Fibroblast of mammary gland (primary cell): ENCODE results near the gene GDF9.
"Not testable (repeated sequence)": the region's sequence is repeated elsewhere in the genome, so short reads cannot be mapped to it uniquely, and the experiment has no call there.

Experiments
- DNase-seq: peaks from one replicate; pipeline ENCODE4 v3.0.0-alpha.2; 2010; ENCODE audit warnings: low read depth
- H3K4me3 ChIP-seq: 2 replicates; pipeline ENCODE4 v1.5.1; 2011; ENCODE audit warnings: low read depth, mild to moderate bottlenecking, low read length, moderate library complexity; ENCODE audit not compliant: control insufficient read depth
- TF ChIP-seq, protein P1 (sequence below): conservative IDR thresholded peaks from 2 replicates; pipeline ENCODE4 v1.5.1; 2011; ENCODE audit warnings: low read depth, low read length, inconsistent platforms; ENCODE audit not compliant: control insufficient read depth, insufficient read depth

GDF9 gene

DNA sequence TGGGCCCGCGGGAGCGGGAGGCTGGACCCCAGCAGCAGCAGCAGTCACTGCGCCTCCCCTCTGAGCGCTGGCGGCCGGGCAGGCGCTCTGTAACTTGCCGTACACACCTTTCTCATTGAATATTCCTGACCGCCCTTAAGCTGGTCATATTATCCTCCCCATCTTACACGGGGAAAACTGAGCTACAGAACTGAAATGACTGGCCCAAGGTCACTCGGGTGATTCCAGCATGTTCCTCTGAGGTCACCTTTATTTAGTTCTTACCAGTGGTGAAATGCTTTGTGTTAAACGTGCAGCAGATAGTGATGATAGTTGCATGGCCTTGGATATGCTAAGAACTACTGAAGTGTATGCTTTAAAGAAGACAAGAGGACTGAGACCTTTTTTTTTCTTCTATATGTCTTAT, 780 bp upstream of the GDF9 start:
- H3K4me3 ChIP-seq = peak overlapping the region; percentile 91
- no peak for DNase-seq
- TF ChIP-seq, protein P1, sequence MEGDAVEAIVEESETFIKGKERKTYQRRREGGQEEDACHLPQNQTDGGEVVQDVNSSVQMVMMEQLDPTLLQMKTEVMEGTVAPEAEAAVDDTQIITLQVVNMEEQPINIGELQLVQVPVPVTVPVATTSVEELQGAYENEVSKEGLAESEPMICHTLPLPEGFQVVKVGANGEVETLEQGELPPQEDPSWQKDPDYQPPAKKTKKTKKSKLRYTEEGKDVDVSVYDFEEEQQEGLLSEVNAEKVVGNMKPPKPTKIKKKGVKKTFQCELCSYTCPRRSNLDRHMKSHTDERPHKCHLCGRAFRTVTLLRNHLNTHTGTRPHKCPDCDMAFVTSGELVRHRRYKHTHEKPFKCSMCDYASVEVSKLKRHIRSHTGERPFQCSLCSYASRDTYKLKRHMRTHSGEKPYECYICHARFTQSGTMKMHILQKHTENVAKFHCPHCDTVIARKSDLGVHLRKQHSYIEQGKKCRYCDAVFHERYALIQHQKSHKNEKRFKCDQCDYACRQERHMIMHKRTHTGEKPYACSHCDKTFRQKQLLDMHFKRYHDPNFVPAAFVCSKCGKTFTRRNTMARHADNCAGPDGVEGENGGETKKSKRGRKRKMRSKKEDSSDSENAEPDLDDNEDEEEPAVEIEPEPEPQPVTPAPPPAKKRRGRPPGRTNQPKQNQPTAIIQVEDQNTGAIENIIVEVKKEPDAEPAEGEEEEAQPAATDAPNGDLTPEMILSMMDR = no peak

DNA sequence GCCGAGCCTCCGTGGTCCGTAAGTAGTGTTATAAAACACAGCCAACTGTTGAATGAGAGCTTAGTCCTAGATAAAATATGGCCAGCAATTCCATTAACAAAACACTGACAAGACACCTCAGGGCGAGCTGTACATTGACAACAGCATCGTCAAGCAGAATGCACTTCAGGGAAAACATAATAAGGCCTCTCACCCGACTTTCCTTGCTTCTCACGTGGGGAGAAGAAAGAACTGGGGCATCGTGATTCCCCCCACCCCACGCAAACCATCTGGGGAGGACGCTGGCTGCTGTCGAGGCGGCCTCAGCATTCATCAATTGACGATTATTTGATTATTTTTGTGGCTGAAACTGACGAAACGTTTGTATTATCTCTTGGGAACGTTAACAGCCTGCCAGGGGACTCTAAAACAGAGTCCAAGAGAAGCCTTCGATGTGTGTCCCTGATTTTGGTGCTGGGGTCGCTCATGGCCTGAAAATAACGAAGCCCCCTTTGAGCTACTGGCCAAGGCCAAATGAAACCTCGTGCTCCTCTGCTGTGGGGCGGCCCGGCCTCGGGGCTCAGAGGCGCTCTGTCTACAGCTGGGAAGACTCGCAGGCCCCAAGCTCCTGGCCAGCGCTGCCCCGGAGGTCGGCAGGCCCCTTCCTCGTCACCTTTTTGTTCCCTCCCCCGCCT, 464 bp downstream of the GDF9 start:
- TF ChIP-seq, protein P1 = no peak
- H3K4me3 ChIP-seq = peak overlapping the region; percentile 91
- no peak for DNase-seq

DNA sequence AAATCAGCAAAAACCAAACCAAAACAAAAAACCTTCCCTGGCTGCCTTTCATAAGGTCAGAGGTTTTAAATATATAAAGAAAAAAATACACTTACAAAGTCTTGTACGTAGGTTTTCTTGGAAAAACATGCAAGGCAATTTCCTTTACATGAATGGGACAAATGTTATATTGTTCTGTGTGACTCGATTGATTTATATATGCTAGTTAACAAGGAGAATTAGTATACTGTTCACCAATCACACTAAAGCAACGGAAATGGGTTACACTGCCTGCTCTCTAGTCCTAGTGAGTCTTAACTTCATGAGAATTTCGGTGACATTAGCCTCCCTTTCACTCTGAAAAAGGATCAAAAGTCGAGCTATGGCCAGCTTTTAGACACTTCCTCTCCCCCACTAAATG, 5.5 kb downstream of the GDF9 start:
- no peak overlapping the region for H3K4me3 ChIP-seq
- no peak for DNase-seq
- TF ChIP-seq, protein P1 = no peak

DNA sequence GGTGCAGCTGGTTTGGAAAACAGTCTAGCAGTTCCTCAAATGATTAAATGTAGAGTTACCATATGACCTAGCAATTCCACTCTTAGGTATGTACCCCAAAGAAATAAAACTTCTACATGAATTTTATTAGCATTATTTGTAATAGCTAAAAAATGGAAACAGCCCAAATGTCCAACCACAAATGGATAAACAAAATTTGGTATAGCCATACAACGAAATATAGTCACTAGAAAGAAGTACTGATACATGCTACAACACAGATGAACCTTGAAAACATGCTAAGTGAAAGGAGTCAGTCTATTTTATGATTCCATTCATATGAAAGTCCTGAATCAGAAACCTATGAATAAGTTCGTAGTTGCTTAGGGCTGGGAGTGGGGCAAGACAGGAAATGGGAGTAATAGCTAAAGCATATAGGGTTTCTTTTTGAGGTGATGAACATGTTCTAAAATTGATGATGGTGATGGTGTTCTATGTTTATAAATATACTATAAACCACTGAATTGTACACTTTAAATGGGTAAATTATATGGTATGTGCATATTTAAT, 6.3 kb downstream of the GDF9 start:
- TF ChIP-seq, protein P1 = no peak
- no peak overlapping the region for H3K4me3 ChIP-seq
- DNase-seq = no peak

GRCh38 chr5:132856011-132856410, 10.3 kb downstream of the GDF9 start:
- TF ChIP-seq, protein P1 = no peak
- H3K4me3 ChIP-seq = no peak overlapping the region
- no peak for DNase-seq

DNA sequence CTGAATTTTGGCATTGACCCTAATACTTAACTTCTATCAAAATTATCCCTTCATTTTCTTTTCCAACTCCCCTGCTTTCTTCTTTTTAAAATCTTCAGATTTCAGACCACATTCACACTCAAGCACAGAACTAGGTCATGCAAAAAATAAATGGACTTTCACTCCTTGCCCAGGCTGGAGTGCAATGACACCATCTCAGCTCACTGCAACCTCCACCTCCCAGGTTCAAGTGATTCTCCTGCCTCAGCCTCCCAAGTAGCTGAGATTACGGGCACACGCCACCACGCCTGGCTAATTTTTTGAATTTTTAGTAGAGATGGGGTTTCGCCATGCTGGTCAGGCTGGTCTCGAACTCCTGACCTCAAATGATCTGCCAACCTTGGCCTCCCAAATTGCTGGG, 11.3 kb downstream of the GDF9 start:
- not testable (repeated sequence) for H3K4me3 ChIP-seq, DNase-seq

DNA sequence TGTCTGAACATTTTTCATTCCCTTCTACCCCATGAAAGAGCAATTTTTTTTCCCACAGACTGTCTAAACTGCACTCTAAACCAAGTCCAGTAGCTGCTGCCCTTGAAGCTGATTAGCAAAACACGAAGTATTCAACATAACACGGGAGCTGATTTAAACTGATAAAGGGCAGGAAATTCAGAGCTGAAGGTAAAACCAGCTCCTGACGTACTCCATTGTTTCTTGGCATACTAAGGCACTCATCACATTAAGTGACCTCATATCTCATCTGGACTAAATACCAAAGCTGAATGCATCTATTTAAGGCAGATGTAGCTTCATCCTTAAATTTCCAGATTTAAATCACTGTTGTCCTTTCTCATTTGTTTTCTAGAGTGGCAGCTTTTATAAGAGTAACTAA, 12.0 kb downstream of the GDF9 start:
- no peak for DNase-seq
- no peak overlapping the region for H3K4me3 ChIP-seq
- TF ChIP-seq, protein P1 = no peak
